HepG2 (cell line): ENCODE results near the gene MSH4.

Experiments used
- ATF1 ChIP-seq: IDR thresholded peaks from 2 replicates; pipeline ENCODE4 v1.6.1; 2016; ENCODE audit warnings: mild to moderate bottlenecking, control low read depth
- CHD4 ChIP-seq: fragments of 200-600 bp; sonication (generic); IDR thresholded peaks from 2 replicates; pipeline ENCODE4 v1.7.0; 2017; ENCODE audit warnings: mild to moderate bottlenecking, low read length, borderline replicate concordance
- EP300 ChIP-seq, 3 experiments: sonication (generic) in 1 of 3; formaldehyde crosslinking in 1 of 3; IDR thresholded peaks; 2 replicates each; pipeline versions ENCODE4 v1.5.1 to v1.6.1; 2011 to 2020; ENCODE audit warnings: low read depth in 2 of 3, low read length in 2 of 3, borderline replicate concordance in 1 of 3, improper control_type of control experiment in 1 of 3, mild to moderate bottlenecking in 1 of 3, missing genetic modification reagents in 1 of 3, moderate library complexity in 1 of 3
- EZH2 ChIP-seq: conservative IDR thresholded peaks from 2 replicates; pipeline ENCODE4 v1.6.1; 2012; ENCODE audit warnings: mild to moderate bottlenecking, low read depth, low read length, moderate library complexity
- HIVEP1 ChIP-seq: sonication (generic); formaldehyde crosslinking; IDR thresholded peaks from 2 replicates; pipeline ENCODE4 v1.4.0; 2020; ENCODE audit warnings: mild to moderate bottlenecking, missing genetic modification reagents
- MED1 ChIP-seq: sonication (generic); formaldehyde crosslinking; IDR thresholded peaks from 2 replicates; pipeline ENCODE4 v1.4.0; 2020; ENCODE audit warnings: missing genetic modification reagents
- SMAD3 ChIP-seq: sonication (generic); formaldehyde crosslinking; IDR thresholded peaks from 2 replicates; pipeline ENCODE4 v1.4.0; 2020; ENCODE audit warnings: missing genetic modification reagents
- ZKSCAN1 ChIP-seq: fragments of 150-350 bp; IDR thresholded peaks from 2 replicates; pipeline ENCODE4 v1.6.1; 2014; ENCODE audit warnings: low read length
- ZNF263 ChIP-seq: sonication (generic); formaldehyde crosslinking; IDR thresholded peaks from 2 replicates; pipeline ENCODE4 v1.4.0; 2020; ENCODE audit warnings: missing genetic modification reagents
- ZNF703 ChIP-seq: sonication (generic); formaldehyde crosslinking; IDR thresholded peaks from 2 replicates; pipeline ENCODE4 v1.5.1; 2020; ENCODE audit warnings: missing genetic modification reagents, mild to moderate bottlenecking, moderate library complexity, borderline replicate concordance
- TF ChIP-seq, protein P1 (sequence below): sonication (generic); formaldehyde crosslinking; IDR thresholded peaks from 2 replicates; pipeline ENCODE4 v1.5.0; 2020; ENCODE audit warnings: mild to moderate bottlenecking, missing genetic modification reagents, moderate library complexity
- TF ChIP-seq, protein P2 (sequence below), 2 experiments: fragments of 450-650 bp in 1 of 2; sonication (generic) in 1 of 2; formaldehyde crosslinking in 1 of 2; IDR thresholded peaks; 2 replicates each; pipeline versions ENCODE4 v1.6.1 to v1.8.0; 2016 to 2022; ENCODE audit warnings: antibody characterized with exemption in 1 of 2, mild to moderate bottlenecking in 1 of 2, missing genetic modification reagents in 1 of 2
- TF ChIP-seq, protein P3 (sequence below): sonication (generic); formaldehyde crosslinking; IDR thresholded peaks from 2 replicates; pipeline ENCODE4 v1.4.0; 2020; ENCODE audit warnings: missing genetic modification reagents, borderline replicate concordance
- TF ChIP-seq, protein P4 (sequence below): sonication (generic); formaldehyde crosslinking; IDR thresholded peaks from 2 replicates; pipeline ENCODE4 v1.5.1; 2020; ENCODE audit warnings: mild to moderate bottlenecking, missing genetic modification reagents, moderate library complexity

DNA sequence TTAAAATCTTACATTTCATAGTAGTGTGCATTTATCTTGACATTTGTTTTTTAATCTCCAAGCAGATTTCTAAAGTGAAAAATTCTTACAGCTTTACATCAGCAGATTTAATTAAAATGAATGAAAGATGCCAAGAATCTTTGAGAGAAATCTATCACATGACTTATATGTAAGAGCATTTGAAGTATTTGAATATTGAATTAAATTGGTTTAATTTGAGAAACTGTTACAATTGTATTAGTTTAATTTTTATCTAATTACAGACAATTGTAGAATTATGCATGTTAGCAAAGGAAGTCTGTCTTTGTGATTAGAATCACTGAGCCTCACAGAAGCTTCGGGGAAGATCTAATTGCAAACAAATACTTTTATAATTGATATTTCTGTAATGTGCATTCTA is 83.3 kb downstream of the MSH4 start:
- TF ChIP-seq ZKSCAN1 (no peak), ATF1 (CRISPR knock-in tag) (no peak), ZNF703 (CRISPR knock-in tag) (no peak), EZH2 (no peak), SMAD3 (CRISPR knock-in tag) (no peak), MED1 (CRISPR knock-in tag) (no peak), EP300 (IDR thresholded peaks at IDR 0.05; ENCODE audit: low read depth in 2 of 2, low read length in 2 of 2) (no peak), EP300 (CRISPR knock-in tag; IDR thresholded peaks at IDR 0.05; ENCODE audit: borderline replicate concordance) (no peak), CHD4 (no peak), ZNF263 (CRISPR knock-in tag) (no peak), HIVEP1 (CRISPR knock-in tag) (no peak)
- TF ChIP-seq, protein P1, sequence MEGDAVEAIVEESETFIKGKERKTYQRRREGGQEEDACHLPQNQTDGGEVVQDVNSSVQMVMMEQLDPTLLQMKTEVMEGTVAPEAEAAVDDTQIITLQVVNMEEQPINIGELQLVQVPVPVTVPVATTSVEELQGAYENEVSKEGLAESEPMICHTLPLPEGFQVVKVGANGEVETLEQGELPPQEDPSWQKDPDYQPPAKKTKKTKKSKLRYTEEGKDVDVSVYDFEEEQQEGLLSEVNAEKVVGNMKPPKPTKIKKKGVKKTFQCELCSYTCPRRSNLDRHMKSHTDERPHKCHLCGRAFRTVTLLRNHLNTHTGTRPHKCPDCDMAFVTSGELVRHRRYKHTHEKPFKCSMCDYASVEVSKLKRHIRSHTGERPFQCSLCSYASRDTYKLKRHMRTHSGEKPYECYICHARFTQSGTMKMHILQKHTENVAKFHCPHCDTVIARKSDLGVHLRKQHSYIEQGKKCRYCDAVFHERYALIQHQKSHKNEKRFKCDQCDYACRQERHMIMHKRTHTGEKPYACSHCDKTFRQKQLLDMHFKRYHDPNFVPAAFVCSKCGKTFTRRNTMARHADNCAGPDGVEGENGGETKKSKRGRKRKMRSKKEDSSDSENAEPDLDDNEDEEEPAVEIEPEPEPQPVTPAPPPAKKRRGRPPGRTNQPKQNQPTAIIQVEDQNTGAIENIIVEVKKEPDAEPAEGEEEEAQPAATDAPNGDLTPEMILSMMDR (CRISPR knock-in tag), result no peak
- TF ChIP-seq, protein P2, sequence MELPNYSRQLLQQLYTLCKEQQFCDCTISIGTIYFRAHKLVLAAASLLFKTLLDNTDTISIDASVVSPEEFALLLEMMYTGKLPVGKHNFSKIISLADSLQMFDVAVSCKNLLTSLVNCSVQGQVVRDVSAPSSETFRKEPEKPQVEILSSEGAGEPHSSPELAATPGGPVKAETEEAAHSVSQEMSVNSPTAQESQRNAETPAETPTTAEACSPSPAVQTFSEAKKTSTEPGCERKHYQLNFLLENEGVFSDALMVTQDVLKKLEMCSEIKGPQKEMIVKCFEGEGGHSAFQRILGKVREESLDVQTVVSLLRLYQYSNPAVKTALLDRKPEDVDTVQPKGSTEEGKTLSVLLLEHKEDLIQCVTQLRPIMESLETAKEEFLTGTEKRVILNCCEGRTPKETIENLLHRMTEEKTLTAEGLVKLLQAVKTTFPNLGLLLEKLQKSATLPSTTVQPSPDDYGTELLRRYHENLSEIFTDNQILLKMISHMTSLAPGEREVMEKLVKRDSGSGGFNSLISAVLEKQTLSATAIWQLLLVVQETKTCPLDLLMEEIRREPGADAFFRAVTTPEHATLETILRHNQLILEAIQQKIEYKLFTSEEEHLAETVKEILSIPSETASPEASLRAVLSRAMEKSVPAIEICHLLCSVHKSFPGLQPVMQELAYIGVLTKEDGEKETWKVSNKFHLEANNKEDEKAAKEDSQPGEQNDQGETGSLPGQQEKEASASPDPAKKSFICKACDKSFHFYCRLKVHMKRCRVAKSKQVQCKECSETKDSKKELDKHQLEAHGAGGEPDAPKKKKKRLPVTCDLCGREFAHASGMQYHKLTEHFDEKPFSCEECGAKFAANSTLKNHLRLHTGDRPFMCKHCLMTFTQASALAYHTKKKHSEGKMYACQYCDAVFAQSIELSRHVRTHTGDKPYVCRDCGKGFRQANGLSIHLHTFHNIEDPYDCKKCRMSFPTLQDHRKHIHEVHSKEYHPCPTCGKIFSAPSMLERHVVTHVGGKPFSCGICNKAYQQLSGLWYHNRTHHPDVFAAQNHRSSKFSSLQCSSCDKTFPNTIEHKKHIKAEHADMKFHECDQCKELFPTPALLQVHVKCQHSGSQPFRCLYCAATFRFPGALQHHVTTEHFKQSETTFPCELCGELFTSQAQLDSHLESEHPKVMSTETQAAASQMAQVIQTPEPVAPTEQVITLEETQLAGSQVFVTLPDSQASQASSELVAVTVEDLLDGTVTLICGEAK (IDR thresholded peaks at IDR 0.05), result no peak
- TF ChIP-seq, protein P2 (CRISPR knock-in tag; IDR thresholded peaks at IDR 0.05), result no peak
- TF ChIP-seq, protein P3, sequence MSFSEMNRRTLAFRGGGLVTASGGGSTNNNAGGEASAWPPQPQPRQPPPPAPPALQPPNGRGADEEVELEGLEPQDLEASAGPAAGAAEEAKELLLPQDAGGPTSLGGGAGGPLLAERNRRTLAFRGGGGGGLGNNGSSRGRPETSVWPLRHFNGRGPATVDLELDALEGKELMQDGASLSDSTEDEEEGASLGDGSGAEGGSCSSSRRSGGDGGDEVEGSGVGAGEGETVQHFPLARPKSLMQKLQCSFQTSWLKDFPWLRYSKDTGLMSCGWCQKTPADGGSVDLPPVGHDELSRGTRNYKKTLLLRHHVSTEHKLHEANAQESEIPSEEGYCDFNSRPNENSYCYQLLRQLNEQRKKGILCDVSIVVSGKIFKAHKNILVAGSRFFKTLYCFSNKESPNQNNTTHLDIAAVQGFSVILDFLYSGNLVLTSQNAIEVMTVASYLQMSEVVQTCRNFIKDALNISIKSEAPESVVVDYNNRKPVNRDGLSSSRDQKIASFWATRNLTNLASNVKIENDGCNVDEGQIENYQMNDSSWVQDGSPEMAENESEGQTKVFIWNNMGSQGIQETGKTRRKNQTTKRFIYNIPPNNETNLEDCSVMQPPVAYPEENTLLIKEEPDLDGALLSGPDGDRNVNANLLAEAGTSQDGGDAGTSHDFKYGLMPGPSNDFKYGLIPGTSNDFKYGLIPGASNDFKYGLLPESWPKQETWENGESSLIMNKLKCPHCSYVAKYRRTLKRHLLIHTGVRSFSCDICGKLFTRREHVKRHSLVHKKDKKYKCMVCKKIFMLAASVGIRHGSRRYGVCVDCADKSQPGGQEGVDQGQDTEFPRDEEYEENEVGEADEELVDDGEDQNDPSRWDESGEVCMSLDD, result no peak
- TF ChIP-seq, protein P4, sequence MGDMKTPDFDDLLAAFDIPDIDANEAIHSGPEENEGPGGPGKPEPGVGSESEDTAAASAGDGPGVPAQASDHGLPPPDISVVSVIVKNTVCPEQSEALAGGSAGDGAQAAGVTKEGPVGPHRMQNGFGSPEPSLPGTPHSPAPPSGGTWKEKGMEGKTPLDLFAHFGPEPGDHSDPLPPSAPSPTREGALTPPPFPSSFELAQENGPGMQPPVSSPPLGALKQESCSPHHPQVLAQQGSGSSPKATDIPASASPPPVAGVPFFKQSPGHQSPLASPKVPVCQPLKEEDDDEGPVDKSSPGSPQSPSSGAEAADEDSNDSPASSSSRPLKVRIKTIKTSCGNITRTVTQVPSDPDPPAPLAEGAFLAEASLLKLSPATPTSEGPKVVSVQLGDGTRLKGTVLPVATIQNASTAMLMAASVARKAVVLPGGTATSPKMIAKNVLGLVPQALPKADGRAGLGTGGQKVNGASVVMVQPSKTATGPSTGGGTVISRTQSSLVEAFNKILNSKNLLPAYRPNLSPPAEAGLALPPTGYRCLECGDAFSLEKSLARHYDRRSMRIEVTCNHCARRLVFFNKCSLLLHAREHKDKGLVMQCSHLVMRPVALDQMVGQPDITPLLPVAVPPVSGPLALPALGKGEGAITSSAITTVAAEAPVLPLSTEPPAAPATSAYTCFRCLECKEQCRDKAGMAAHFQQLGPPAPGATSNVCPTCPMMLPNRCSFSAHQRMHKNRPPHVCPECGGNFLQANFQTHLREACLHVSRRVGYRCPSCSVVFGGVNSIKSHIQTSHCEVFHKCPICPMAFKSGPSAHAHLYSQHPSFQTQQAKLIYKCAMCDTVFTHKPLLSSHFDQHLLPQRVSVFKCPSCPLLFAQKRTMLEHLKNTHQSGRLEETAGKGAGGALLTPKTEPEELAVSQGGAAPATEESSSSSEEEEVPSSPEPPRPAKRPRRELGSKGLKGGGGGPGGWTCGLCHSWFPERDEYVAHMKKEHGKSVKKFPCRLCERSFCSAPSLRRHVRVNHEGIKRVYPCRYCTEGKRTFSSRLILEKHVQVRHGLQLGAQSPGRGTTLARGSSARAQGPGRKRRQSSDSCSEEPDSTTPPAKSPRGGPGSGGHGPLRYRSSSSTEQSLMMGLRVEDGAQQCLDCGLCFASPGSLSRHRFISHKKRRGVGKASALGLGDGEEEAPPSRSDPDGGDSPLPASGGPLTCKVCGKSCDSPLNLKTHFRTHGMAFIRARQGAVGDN (CRISPR knock-in tag), result no peak
